ENCODE measurements around the gene RINT1. TPM values are rescaled to one million over a fixed set of nuclear protein-coding genes. Genes with fewer than 3 reads are reported as not detected.
A peak's percentile ranks its signal among the peaks of the same experiment; 100 is the strongest.

Gene RINT1
- total and polyA plus RNA-seq, 2 donors (not counting 1 experiment from before 2014, with no cell fraction given): 16.3 to 26.0 TPM

DNA sequence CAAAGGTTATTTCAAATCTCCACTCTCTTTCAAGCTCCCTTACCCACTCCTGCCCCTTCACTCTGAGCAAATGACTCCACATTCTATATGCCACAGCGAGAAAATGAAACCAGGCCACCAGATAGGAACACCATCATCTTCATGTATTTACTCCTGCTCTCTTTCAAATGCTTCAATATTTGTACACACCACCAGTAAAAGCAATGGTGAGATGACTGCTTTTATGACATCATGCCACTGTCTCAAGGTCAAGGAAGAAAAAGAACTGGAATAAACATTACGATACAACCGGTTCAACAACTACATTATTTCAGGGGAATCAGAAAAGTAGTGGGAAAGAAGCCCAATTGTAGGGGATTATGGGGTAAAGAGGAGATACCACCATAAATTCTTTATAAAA is 42.6 kb upstream of the RINT1 start:
- H3K27ac ChIP-seq (ENCODE audit: insufficient read depth, low read length): no peak overlapping the region
- no peaks in the 10 kb centered on the region for H3K79me2 ChIP-seq (ENCODE audit: control insufficient read depth, insufficient read depth, low read length)
- H3K36me3 ChIP-seq (ENCODE audit: control insufficient read depth, insufficient read depth, low read length): no peaks in the 10 kb centered on the region
- H3K9ac ChIP-seq (ENCODE audit: insufficient read depth, low read length): no peak overlapping the region
- H2AFZ ChIP-seq (ENCODE audit: low read length): no peak overlapping the region
- TF ChIP-seq, protein P1, sequence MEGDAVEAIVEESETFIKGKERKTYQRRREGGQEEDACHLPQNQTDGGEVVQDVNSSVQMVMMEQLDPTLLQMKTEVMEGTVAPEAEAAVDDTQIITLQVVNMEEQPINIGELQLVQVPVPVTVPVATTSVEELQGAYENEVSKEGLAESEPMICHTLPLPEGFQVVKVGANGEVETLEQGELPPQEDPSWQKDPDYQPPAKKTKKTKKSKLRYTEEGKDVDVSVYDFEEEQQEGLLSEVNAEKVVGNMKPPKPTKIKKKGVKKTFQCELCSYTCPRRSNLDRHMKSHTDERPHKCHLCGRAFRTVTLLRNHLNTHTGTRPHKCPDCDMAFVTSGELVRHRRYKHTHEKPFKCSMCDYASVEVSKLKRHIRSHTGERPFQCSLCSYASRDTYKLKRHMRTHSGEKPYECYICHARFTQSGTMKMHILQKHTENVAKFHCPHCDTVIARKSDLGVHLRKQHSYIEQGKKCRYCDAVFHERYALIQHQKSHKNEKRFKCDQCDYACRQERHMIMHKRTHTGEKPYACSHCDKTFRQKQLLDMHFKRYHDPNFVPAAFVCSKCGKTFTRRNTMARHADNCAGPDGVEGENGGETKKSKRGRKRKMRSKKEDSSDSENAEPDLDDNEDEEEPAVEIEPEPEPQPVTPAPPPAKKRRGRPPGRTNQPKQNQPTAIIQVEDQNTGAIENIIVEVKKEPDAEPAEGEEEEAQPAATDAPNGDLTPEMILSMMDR (conservative IDR thresholded peaks at IDR 0.05 in 1 of 2, IDR thresholded peaks at IDR 0.05 in 1 of 2; ENCODE audit: low read depth in 1 of 2, low read length in 2 of 2): no peak
- no peak for TF ChIP-seq EZH2 (IDR thresholded peaks at IDR 0.05; ENCODE audit: low read length, missing control alignments)
- no peak for DNase-seq (ENCODE audit: low read depth in 2 of 2)
- no peaks in the 10 kb centered on the region for H3K9me3 ChIP-seq (ENCODE audit: control insufficient read depth, insufficient read depth, low read depth, low read length)
- H3K4me1 ChIP-seq (ENCODE audit: control insufficient read depth, extremely low read depth, insufficient read depth, low read length): peaks cover 7% of the 10 kb centered on the region
- no peaks in the 10 kb centered on the region for H3K27me3 ChIP-seq (ENCODE audit: control insufficient read depth, insufficient read depth, low read length)
- no peak overlapping the region for H3K4me3 ChIP-seq (replicated peaks in 1 of 4; ENCODE audit: control extremely low read depth in 1 of 4, insufficient read depth in 1 of 4, low read depth in 3 of 4, low read length in 4 of 4)
- H4K20me1 ChIP-seq (ENCODE audit: control insufficient read depth, extremely low read depth, insufficient read depth, low read length): no peaks in the 10 kb centered on the region
- no peak overlapping the region for H3K4me2 ChIP-seq (ENCODE audit: extremely low read depth, insufficient read depth, low read length)

DNA sequence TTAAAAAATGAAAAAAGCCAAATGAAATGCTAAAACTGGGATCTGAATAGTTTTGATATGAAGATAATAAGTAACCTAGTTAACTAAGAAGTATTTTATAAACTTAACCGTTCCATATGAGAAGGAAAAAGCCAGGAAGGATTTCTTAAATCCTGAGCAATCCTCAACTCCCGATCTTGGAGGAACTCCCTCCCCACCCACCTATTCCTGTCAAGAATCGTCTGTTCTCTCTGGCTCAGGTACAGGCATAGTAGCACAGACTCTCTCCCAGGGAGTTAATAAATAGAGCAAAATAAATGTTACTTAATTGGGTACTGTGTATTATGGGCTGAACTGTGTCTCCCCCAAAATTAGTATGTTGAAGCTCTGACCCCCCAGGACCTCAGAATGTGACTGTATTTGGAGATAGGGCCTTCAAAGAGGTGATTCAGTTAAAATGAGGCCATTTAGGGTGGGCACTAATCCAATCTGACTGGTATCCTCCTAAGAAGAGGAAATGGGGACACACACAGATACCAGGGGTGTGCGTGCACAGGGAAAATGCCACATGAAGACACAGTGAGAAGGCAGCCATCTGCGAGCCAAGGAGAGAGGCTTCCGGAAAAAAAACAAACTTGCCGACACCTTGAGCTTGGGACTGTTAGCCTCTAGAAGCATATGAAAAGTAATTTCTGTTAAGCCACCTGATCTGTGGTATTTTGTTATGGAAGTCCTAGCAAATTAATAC is 38.6 kb upstream of the RINT1 start:
- no peaks in the 10 kb centered on the region for H3K79me2 ChIP-seq (ENCODE audit: control insufficient read depth, insufficient read depth, low read length)
- no peaks in the 10 kb centered on the region for H3K9me3 ChIP-seq (ENCODE audit: control insufficient read depth, insufficient read depth, low read depth, low read length)
- no peak for TF ChIP-seq EZH2 (IDR thresholded peaks at IDR 0.05; ENCODE audit: low read length, missing control alignments)
- TF ChIP-seq, protein P1 (conservative IDR thresholded peaks at IDR 0.05 in 1 of 2, IDR thresholded peaks at IDR 0.05 in 1 of 2; ENCODE audit: low read depth in 1 of 2, low read length in 2 of 2): no peak
- H3K9ac ChIP-seq (ENCODE audit: insufficient read depth, low read length): no peak overlapping the region
- peak overlapping the region; percentile 36 for H3K27ac ChIP-seq (ENCODE audit: insufficient read depth, low read length)
- H2AFZ ChIP-seq (ENCODE audit: low read length): no peak overlapping the region
- DNase-seq (ENCODE audit: low read depth in 2 of 2): peak in 1 of 2 donors; percentile 32
- H3K36me3 ChIP-seq (ENCODE audit: control insufficient read depth, insufficient read depth, low read length): no peaks in the 10 kb centered on the region
- H3K27me3 ChIP-seq (ENCODE audit: control insufficient read depth, insufficient read depth, low read length): no peaks in the 10 kb centered on the region
- peaks cover 4% of the 10 kb centered on the region for H3K4me1 ChIP-seq (ENCODE audit: control insufficient read depth, extremely low read depth, insufficient read depth, low read length)
- H4K20me1 ChIP-seq (ENCODE audit: control insufficient read depth, extremely low read depth, insufficient read depth, low read length): no peaks in the 10 kb centered on the region
- H3K4me2 ChIP-seq (ENCODE audit: extremely low read depth, insufficient read depth, low read length): no peak overlapping the region
- H3K4me3 ChIP-seq (replicated peaks in 1 of 4; ENCODE audit: control extremely low read depth in 1 of 4, insufficient read depth in 1 of 4, low read depth in 3 of 4, low read length in 4 of 4): no peak overlapping the region

DNA sequence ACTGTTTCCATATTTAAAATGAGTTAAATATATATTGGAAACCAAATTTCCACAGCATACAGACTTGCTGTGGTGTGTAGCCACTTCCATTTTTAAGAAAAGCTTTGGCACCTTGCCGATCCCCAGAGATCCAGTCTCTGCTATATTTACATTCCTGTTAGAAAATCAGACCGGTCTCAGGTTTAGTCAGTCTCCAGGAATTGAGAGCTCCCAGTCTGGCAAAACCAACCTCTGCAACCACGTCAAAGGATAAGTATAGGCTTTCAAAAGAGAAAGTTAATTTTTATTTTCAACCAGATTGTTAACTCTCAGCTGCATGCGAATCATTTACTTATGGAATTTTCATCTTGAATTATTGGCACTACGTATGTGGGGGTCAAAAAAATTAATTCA is 38.1 kb upstream of the RINT1 start:
- no peak overlapping the region for H3K4me3 ChIP-seq (replicated peaks in 1 of 4; ENCODE audit: control extremely low read depth in 1 of 4, insufficient read depth in 1 of 4, low read depth in 3 of 4, low read length in 4 of 4)
- H3K36me3 ChIP-seq (ENCODE audit: control insufficient read depth, insufficient read depth, low read length): no peaks in the 10 kb centered on the region
- H3K9ac ChIP-seq (ENCODE audit: insufficient read depth, low read length): no peak overlapping the region
- TF ChIP-seq EZH2 (IDR thresholded peaks at IDR 0.05; ENCODE audit: low read length, missing control alignments): no peak
- TF ChIP-seq, protein P1 (conservative IDR thresholded peaks at IDR 0.05 in 1 of 2, IDR thresholded peaks at IDR 0.05 in 1 of 2; ENCODE audit: low read depth in 1 of 2, low read length in 2 of 2): no peak
- H3K9me3 ChIP-seq (ENCODE audit: control insufficient read depth, insufficient read depth, low read depth, low read length): no peaks in the 10 kb centered on the region
- peak; percentile 56 to 96 for DNase-seq (ENCODE audit: low read depth in 2 of 2)
- no peaks in the 10 kb centered on the region for H3K79me2 ChIP-seq (ENCODE audit: control insufficient read depth, insufficient read depth, low read length)
- peak overlapping the region; percentile 54 for H3K4me2 ChIP-seq (ENCODE audit: extremely low read depth, insufficient read depth, low read length)
- H3K27ac ChIP-seq (ENCODE audit: insufficient read depth, low read length): peak overlapping the region; percentile 36
- H3K4me1 ChIP-seq (ENCODE audit: control insufficient read depth, extremely low read depth, insufficient read depth, low read length): peaks cover 4% of the 10 kb centered on the region
- no peaks in the 10 kb centered on the region for H3K27me3 ChIP-seq (ENCODE audit: control insufficient read depth, insufficient read depth, low read length)
- H4K20me1 ChIP-seq (ENCODE audit: control insufficient read depth, extremely low read depth, insufficient read depth, low read length): no peaks in the 10 kb centered on the region
- no peak overlapping the region for H2AFZ ChIP-seq (ENCODE audit: low read length)
